ENCODE measurements around the gene JAKMIP3. TPM values are rescaled to one million over a fixed set of nuclear protein-coding genes. Genes with fewer than 3 reads are reported as not detected.

The JAKMIP3 gene
- total and polyA plus RNA-seq, 4 experiments from 2014 or later, result 0.03 to 0.36 (median 0.29) TPM; not detected in 1

DNA sequence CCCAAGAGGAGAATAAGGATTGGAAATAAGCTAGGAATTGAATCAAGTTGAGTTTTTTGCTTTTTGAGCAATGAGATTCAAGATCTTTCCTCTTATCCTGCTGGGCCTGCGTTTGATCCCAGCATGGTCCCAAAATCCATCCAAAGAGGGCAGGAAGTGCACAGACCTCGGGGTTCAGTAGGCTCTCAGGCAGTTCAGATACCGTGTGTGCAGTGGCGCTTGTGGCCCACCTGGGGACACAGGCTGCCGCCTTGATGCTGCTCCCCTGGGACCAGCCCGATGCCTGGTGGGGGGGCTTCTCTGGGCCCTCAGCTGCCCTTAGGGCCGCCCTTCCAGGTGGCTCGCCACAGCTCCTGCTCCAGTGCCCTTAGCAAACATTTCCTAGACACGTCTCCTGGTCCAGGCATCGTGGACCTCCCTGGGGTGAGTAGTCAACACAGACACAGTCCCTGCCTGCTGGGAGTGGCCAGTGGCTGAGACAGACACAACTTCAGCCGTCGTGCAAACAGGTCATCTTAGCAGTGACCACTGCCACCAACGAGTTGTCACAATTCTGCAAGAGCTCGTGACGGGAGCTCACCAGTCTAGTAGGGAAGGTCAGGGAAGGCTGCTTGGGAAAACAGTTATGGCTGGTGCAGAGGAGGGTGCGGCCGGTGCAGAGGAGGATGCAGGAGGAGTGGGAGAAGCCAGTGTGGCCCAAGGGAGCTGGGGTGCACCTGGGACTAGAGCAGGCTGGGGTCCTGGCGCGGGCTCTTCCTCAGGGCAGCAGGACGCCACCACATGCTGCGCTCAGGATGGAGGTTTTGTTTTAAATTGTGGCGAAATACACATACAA, 21.7 kb upstream of the JAKMIP3 start:
- H3K4me3 Mint-ChIP-seq, result no peak overlapping the region
- peaks cover 27 to 30% of the 10 kb centered on the region in 2 donors for H3K27me3 Mint-ChIP-seq
- no peak for DNase-seq

DNA sequence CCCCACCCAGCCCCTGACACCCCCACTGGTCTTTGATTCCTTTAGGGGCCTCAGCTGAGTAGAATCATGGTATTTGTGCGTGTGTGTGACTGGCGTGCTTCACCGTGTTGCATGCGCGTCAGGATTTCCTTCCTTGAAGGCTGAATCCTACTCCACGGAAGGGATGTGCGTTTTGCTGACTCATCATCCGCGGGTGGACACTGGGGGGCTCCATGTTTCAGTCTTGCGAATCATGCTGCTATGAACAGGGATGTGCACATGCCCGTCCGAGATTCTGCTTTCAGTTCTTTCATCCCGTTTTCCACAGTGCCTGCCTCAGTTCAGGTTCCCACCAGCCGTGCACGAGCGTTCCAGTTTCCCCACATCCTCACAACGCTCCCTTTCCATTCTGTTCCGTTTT, 20.9 kb upstream of the JAKMIP3 start:
- Mint-ChIP-seq H3K27ac (no peak overlapping the region), H3K27me3 (peaks cover 25 to 28% of the 10 kb centered on the region in 2 donors), H3K4me1 (no peaks in the 10 kb centered on the region), H3K36me3 (no peaks in the 10 kb centered on the region), H3K4me3 (no peak overlapping the region), H3K9me3 (peaks cover 0 to 2% (median 0%) of the 10 kb centered on the region in 8 donors)
- no peaks in the 10 kb centered on the region for H3K4me1 ChIP-seq (ENCODE audit: insufficient read depth, low read length)
- H3K27ac ChIP-seq (ENCODE audit: low read depth, low read length), result no peak overlapping the region
- POLR2A ChIA-PET (ENCODE audit: partially characterized antibody), result no interaction called here
- CTCF ChIA-PET (ENCODE audit: partially characterized antibody), result no interaction called here
- no peaks in the 10 kb centered on the region for H3K27me3 ChIP-seq (ENCODE audit: insufficient read depth, low read length)
- DNase-seq, result no peak
- intact Hi-C loops (cut with micrococcal nuclease), result no loop called here
- no peaks in the 10 kb centered on the region for H3K36me3 ChIP-seq (ENCODE audit: insufficient read depth, low read length)
- no peak overlapping the region for H3K4me3 ChIP-seq (ENCODE audit: low read length in 2 of 2)
- no peaks in the 10 kb centered on the region for H3K9me3 ChIP-seq (ENCODE audit: control insufficient read depth in 1 of 2, low read length in 2 of 2)

More for the DNA sequence above, 21.7 kb upstream of the JAKMIP3 start:
- Histone ChIP-seq H3K27ac (ENCODE audit: low read depth, low read length) (no peak overlapping the region), H3K4me1 (ENCODE audit: insufficient read depth, low read length) (no peaks in the 10 kb centered on the region), H3K36me3 (ENCODE audit: insufficient read depth, low read length) (no peaks in the 10 kb centered on the region), H3K4me3 (ENCODE audit: low read length in 2 of 2) (no peak overlapping the region), H3K9me3 (ENCODE audit: control insufficient read depth in 1 of 2, low read length in 2 of 2) (no peaks in the 10 kb centered on the region), H3K27me3 (ENCODE audit: insufficient read depth, low read length) (no peaks in the 10 kb centered on the region)
- H3K27ac Mint-ChIP-seq, result no peak overlapping the region
- CTCF ChIA-PET (ENCODE audit: partially characterized antibody), result no interaction called here
- no peaks in the 10 kb centered on the region for H3K9me3 Mint-ChIP-seq
- no peaks in the 10 kb centered on the region for H3K36me3 Mint-ChIP-seq
- no peaks in the 10 kb centered on the region for H3K4me1 Mint-ChIP-seq
- intact Hi-C loops (cut with micrococcal nuclease), result no loop called here
- POLR2A ChIA-PET (ENCODE audit: partially characterized antibody), result no interaction called here

DNA sequence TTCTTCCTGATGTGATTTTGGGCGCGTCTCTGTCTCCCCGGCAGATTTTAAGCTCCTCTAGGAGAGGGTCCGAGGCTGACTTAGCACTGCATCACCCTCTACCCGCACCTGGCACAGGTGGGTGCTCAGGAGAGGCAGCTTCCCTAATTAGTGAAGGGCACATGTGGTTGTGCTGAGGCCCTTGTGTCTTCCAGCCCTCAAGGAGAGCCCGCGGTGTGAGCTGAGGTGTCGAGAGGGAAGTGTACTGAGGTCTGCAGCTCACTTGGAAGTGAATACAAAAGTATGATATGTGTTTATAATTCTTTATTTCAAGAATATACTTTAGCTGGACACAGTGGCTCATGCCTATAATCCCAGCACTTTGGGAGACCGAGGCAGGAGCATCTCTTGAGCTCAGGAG, 20.4 kb upstream of the JAKMIP3 start:
- ChIA-PET POLR2A (ENCODE audit: partially characterized antibody) (no interaction called here), CTCF (ENCODE audit: partially characterized antibody) (no interaction called here)
- peaks cover 24 to 28% of the 10 kb centered on the region in 2 donors for H3K27me3 Mint-ChIP-seq
- no peaks in the 10 kb centered on the region for H3K4me1 Mint-ChIP-seq
- no peak overlapping the region for H3K27ac Mint-ChIP-seq
- H3K27ac ChIP-seq (ENCODE audit: low read depth, low read length), result no peak overlapping the region
- no peak for DNase-seq
- H3K9me3 Mint-ChIP-seq, result peaks cover 0 to 7% (median 0%) of the 10 kb centered on the region in 8 donors
- H3K4me3 Mint-ChIP-seq, result no peak overlapping the region
- H3K36me3 ChIP-seq (ENCODE audit: insufficient read depth, low read length), result no peaks in the 10 kb centered on the region
- H3K4me1 ChIP-seq (ENCODE audit: insufficient read depth, low read length), result no peaks in the 10 kb centered on the region
- no peaks in the 10 kb centered on the region for H3K9me3 ChIP-seq (ENCODE audit: control insufficient read depth in 1 of 2, low read length in 2 of 2)
- intact Hi-C loops (cut with micrococcal nuclease), result no loop called here
- H3K4me3 ChIP-seq (ENCODE audit: low read length in 2 of 2), result no peak overlapping the region
- H3K27me3 ChIP-seq (ENCODE audit: insufficient read depth, low read length), result no peaks in the 10 kb centered on the region
- H3K36me3 Mint-ChIP-seq, result no peaks in the 10 kb centered on the region

DNA sequence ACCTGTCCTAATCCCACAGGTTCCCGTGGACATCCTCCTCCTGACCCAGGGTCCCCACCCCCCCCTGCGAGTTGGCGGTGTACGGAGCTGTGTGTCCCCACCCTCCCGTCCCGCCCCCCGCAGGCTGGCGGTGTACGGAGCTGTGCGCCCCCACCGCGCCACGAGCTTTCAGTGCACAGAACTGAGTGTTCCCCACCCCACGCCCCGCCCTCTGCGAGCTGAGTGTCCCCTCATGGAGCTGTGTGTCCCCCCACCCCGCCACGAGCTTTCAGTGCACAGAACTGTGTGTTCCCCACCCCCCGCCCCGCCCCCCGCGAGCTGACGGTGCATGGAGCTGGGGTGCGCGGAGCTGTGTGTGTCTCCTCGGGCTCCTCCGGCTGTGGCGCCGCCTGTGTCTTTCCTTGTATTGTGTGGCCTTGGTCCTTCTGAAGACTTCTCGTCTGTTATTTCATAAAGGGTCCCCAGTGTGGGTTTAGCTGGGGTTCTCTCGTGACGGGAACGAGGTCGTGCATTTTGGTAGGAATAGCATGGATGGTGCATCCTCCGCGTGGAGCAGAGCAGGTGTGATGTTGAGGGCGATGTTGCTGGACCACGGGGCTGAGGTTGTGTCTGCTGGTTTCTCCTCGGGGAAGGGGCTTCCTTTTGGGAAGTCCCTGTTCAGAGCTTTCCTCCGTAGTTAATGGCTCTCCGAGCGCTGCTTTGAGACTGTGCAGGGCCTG, 18.0 kb upstream of the JAKMIP3 start:
- Histone ChIP-seq H3K27me3 (ENCODE audit: insufficient read depth, low read length) (no peaks in the 10 kb centered on the region), H3K27ac (ENCODE audit: low read depth, low read length) (no peak overlapping the region), H3K4me3 (ENCODE audit: low read length in 2 of 2) (no peak overlapping the region), H3K36me3 (ENCODE audit: insufficient read depth, low read length) (no peaks in the 10 kb centered on the region), H3K4me1 (ENCODE audit: insufficient read depth, low read length) (no peaks in the 10 kb centered on the region), H3K9me3 (ENCODE audit: control insufficient read depth in 1 of 2, low read length in 2 of 2) (peaks cover 4 to 5% of the 10 kb centered on the region in 2 donors)
- H3K27ac Mint-ChIP-seq, result no peak overlapping the region
- peaks cover 21 to 22% of the 10 kb centered on the region in 2 donors for H3K27me3 Mint-ChIP-seq
- intact Hi-C loops (cut with micrococcal nuclease), result no loop called here
- peaks cover 5% of the 10 kb centered on the region in 2 donors for H3K36me3 Mint-ChIP-seq
- H3K9me3 Mint-ChIP-seq, result peaks cover 2 to 21% (median 10%) of the 10 kb centered on the region in 8 donors
- no peak for DNase-seq
- CTCF ChIA-PET (ENCODE audit: partially characterized antibody), result no interaction called here
- H3K4me1 Mint-ChIP-seq, result no peaks in the 10 kb centered on the region
- POLR2A ChIA-PET (ENCODE audit: partially characterized antibody), result no interaction called here
- H3K4me3 Mint-ChIP-seq, result no peak overlapping the region

DNA sequence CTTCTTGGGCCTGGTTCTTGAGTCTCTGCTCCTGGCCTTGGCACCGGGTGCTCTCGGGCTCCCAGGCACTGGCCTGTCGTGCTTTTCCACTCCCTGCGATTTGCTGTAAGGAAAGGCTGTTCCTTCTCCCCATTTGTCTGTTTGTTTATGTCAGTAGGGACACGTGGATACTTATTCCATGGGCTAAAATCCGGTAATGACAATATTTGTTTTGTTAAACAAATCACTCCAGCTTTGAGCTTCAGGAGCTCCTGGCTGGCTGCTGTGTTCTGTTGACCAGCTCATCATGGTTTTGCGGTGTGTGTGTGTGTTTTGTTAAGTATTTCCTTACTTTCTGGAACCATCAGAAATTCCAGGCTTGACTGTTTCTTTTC, 17.5 kb upstream of the JAKMIP3 start:
- H3K9me3 ChIP-seq (ENCODE audit: control insufficient read depth in 1 of 2, low read length in 2 of 2), result peaks cover 4 to 5% of the 10 kb centered on the region in 2 donors
- Mint-ChIP-seq H3K27me3 (peaks cover 21% of the 10 kb centered on the region in 2 donors), H3K27ac (no peak overlapping the region), H3K9me3 (peaks cover 2 to 26% (median 15%) of the 10 kb centered on the region in 8 donors), H3K36me3 (peaks cover 5% of the 10 kb centered on the region in 2 donors), H3K4me3 (no peak overlapping the region), H3K4me1 (no peaks in the 10 kb centered on the region)
- POLR2A ChIA-PET (ENCODE audit: partially characterized antibody), result no interaction called here
- H3K4me1 ChIP-seq (ENCODE audit: insufficient read depth, low read length), result no peaks in the 10 kb centered on the region
- H3K27me3 ChIP-seq (ENCODE audit: insufficient read depth, low read length), result no peaks in the 10 kb centered on the region
- CTCF ChIA-PET (ENCODE audit: partially characterized antibody), result no interaction called here
- H3K36me3 ChIP-seq (ENCODE audit: insufficient read depth, low read length), result no peaks in the 10 kb centered on the region
- DNase-seq, result no peak
- intact Hi-C loops (cut with micrococcal nuclease), result no loop called here
- no peak overlapping the region for H3K27ac ChIP-seq (ENCODE audit: low read depth, low read length)
- no peak overlapping the region for H3K4me3 ChIP-seq (ENCODE audit: low read length in 2 of 2)

DNA sequence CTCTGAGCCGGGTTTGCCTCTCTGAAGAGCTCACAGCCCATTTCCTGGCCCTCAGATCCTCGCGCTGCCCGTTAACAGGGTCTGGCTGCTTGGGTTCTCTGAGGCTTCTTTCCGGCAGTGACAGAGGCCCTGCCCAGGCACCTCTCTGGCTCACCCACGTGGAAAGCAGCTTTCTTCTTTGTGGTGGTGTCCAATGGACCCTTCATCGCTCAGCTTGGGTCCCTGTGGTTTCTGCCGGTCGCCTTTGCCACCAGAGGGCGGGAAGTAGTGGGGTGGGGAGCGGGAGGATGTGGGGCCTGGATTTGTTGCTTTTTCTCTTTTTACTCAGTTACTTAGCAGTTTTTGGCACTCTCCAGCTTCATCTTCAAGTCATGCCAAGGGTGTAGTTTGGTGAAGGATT, 15.6 kb upstream of the JAKMIP3 start:
- H3K4me1 Mint-ChIP-seq, result no peaks in the 10 kb centered on the region
- POLR2A ChIA-PET (ENCODE audit: partially characterized antibody), result no interaction called here
- H3K27ac Mint-ChIP-seq, result no peak overlapping the region

DNA sequence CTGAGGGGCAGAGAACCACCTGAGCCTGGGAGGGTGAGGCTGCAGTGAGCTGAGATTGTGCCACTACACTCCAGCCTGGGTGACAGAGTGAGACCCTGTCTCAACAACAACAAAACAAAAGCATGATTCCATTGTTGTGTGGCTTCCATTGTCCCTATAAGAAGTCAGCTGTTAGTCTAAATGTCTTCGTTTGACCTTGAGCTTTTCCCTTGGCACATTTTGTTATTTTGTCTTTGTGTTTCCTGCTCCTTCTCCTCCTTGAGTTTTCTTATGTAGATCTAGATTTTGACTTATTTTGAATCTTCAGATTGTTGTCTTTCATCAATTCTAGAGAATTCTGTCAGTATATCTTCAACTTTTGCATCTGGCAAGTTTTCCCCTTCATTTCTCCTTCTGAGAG, 13.6 kb upstream of the JAKMIP3 start:
- intact Hi-C loops (cut with micrococcal nuclease), result no loop called here
- no peak overlapping the region for H3K27ac Mint-ChIP-seq
- Histone ChIP-seq H3K36me3 (ENCODE audit: insufficient read depth, low read length) (no peaks in the 10 kb centered on the region), H3K27me3 (ENCODE audit: insufficient read depth, low read length) (no peaks in the 10 kb centered on the region), H3K27ac (ENCODE audit: low read depth, low read length) (no peak overlapping the region), H3K4me3 (ENCODE audit: low read length in 2 of 2) (no peak overlapping the region), H3K4me1 (ENCODE audit: insufficient read depth, low read length) (no peaks in the 10 kb centered on the region), H3K9me3 (ENCODE audit: control insufficient read depth in 1 of 2, low read length in 2 of 2) (peaks cover 4 to 5% of the 10 kb centered on the region in 2 donors)
- peaks cover 5% of the 10 kb centered on the region in 2 donors for H3K36me3 Mint-ChIP-seq
- peaks cover 18 to 25% of the 10 kb centered on the region in 2 donors for H3K27me3 Mint-ChIP-seq
- CTCF ChIA-PET (ENCODE audit: partially characterized antibody), result no interaction called here
- H3K9me3 Mint-ChIP-seq, result peaks cover 2 to 38% (median 20%) of the 10 kb centered on the region in 8 donors
- no peak for DNase-seq
- no peak overlapping the region for H3K4me3 Mint-ChIP-seq
- no peaks in the 10 kb centered on the region for H3K4me1 Mint-ChIP-seq
- POLR2A ChIA-PET (ENCODE audit: partially characterized antibody), result no interaction called here

More for the DNA sequence above, 15.6 kb upstream of the JAKMIP3 start:
- CTCF ChIA-PET (ENCODE audit: partially characterized antibody), result interaction anchor here (1.5 kb wide), 1 partner anchor 9 kb away, joined by 3 read pairs; no protein-coding TSS in a partner anchor
- Mint-ChIP-seq H3K4me3 (no peak overlapping the region), H3K9me3 (peaks cover 2 to 37% (median 20%) of the 10 kb centered on the region in 8 donors), H3K36me3 (peaks cover 5% of the 10 kb centered on the region in 2 donors), H3K27me3 (peaks cover 17 to 22% of the 10 kb centered on the region in 2 donors)
- H3K9me3 ChIP-seq (ENCODE audit: control insufficient read depth in 1 of 2, low read length in 2 of 2), result peaks cover 4 to 5% of the 10 kb centered on the region in 2 donors
- no peaks in the 10 kb centered on the region for H3K27me3 ChIP-seq (ENCODE audit: insufficient read depth, low read length)
- no peak overlapping the region for H3K4me3 ChIP-seq (ENCODE audit: low read length in 2 of 2)
- no peaks in the 10 kb centered on the region for H3K4me1 ChIP-seq (ENCODE audit: insufficient read depth, low read length)
- intact Hi-C loops (cut with micrococcal nuclease), result no loop called here
- H3K36me3 ChIP-seq (ENCODE audit: insufficient read depth, low read length), result no peaks in the 10 kb centered on the region
- DNase-seq, result no peak
- no peak overlapping the region for H3K27ac ChIP-seq (ENCODE audit: low read depth, low read length)
